Heart right ventricle (tissue), 16 donors: ENCODE data around the gene PLAGL2. TPM values are rescaled to one million over a fixed set of nuclear protein-coding genes. Genes with fewer than 3 reads are reported as not detected.
A peak's percentile ranks its signal among the peaks of the same experiment; 100 is the strongest.

ENCODE experiments used
- ATAC-seq, 8 donors: fragments of 200-7000 bp; cut with Tn5 transposase; one replicate each; pipeline ENCODE4 v1.9.1; 2020; ENCODE audit warnings: mild to moderate bottlenecking in 8 of 8, moderate library complexity in 8 of 8, moderate number of reproducible peaks in 1 of 8
- DNase-seq, 2 donors: peaks; one replicate each; pipeline ENCODE4 v3.0.0-alpha.2; 2020
- H3K27ac ChIP-seq, 10 donors: fragments of 200-600 bp; sonication (generic) in 2 of 10; one replicate each; pipeline versions ENCODE4 v1.5.0 to v1.8.0; 2020 to 2022; ENCODE audit warnings: mild to moderate bottlenecking in 3 of 10
- H3K27me3 ChIP-seq, 7 donors: fragments of 200-600 bp; one replicate each; pipeline ENCODE4 v1.8.0; 2021 to 2022; ENCODE audit warnings: mild to moderate bottlenecking in 2 of 7
- H3K36me3 ChIP-seq, 9 donors: fragments of 200-600 bp; sonication (generic) in 1 of 9; one replicate each; pipeline versions ENCODE4 v1.5.0 to v1.8.0; 2020 to 2022; ENCODE audit warnings: mild to moderate bottlenecking in 2 of 9
- H3K4me1 ChIP-seq, 9 donors: fragments of 200-600 bp; sonication (generic) in 1 of 9; one replicate each; pipeline versions ENCODE4 v1.5.0 to v1.8.0; 2020 to 2022; ENCODE audit warnings: mild to moderate bottlenecking in 4 of 9
- H3K4me3 ChIP-seq, 10 donors: fragments of 200-600 bp; sonication (generic) in 2 of 10; one replicate each; pipeline versions ENCODE4 v1.5.0 to v1.8.0; 2020 to 2022; ENCODE audit warnings: mild to moderate bottlenecking in 7 of 10, moderate library complexity in 2 of 10
- H3K9me3 ChIP-seq, 11 donors: fragments of 200-600 bp in 10 of 11; sonication (generic) in 2 of 11; one replicate each; pipeline versions ENCODE4 v1.5.0 to v1.8.0; 2013 to 2022; ENCODE audit warnings: mild to moderate bottlenecking in 2 of 11, control low read depth in 1 of 11, moderate library complexity in 1 of 11
- WGBS, 2 donors: extraction: QIAGEN DNeasy Blood & Tissue Kit; methylation state at CpG; one replicate each; pipeline ENCODE4 v1.1.7; 2013; ENCODE audit warnings: inconsistent platforms in 1 of 2; 5-methylcytosine and 5-hydroxymethylcytosine counted together
- intact Hi-C, 10 donors: fragments of 100-400 bp; cut with DNase I; formaldehyde crosslinking; loops; one replicate each; pipeline versions ENCODE4 v1.11.1 to v1.14.2; 2022
- polyA plus RNA-seq, 2 donors: library from polyadenylated mRNA; stranded (reverse); fragments of 200-250 nt; gene quantifications; one replicate each; pipeline ENCODE4 v1.2.3, GENCODE V29; 2013
- total RNA-seq, 10 donors: library from RNA; stranded (reverse); fragmentation: NEBNext Ultra II Directional in 3 of 10; extraction: Animal tissue kit (Norgen Biotek cat#: 25700) in 3 of 10; gene quantifications; one replicate each; pipeline versions ENCODE4 v1.2.1 to v1.2.4, GENCODE V29; 2021 to 2023
- TF ChIP-seq, protein P1 (sequence below), 9 donors: fragments of 200-600 bp; sonication (generic) in 2 of 9; IDR thresholded peaks; one replicate each; pipeline versions ENCODE4 v1.5.0 to v1.8.0; 2021 to 2022; ENCODE audit warnings: antibody characterized with exemption in 9 of 9, mild to moderate bottlenecking in 5 of 9, moderate library complexity in 1 of 9
- donor health status: Arrhythmogenic right ventricular cardiomyopathy.
- donor health status: ischemic (EF 13 %, LVEDD 7.1; RV severe dilation, severe dysfunction).
- donor health status: healthy with polysubstance abuse.
- donor health status: DM: no; HTN: yes; CAD: no.
- donor health status: DM: no; HTN: no; CAD: no.
- donor health status: ischemic (EF 25% LVEDD 6.9; RV normal size, moderate dysfunction).
- donor health status: ischemic (EF 25% LVEDD 5.7; RV mildly dilated, moderate dysfunction).
- donor health status: healthy.
- donor health status: DM: yes; HTN: yes; CAD: no.
- donor health status: Ischemic cardiomyopathy.
- donor health status: ischemic (EF 35%, LVEDD 5.7; RV mildly dilated, moderate dysfunction).
- donor health status: nonischemic (EF 11% LVEDD 7.7; RV severe dilation, severe dysfunction).
- donor health status: DM: yes; HTN: yes; CAD: no.
- donor health status: PGD.
- donor health status: ischemic (EF 29% LVEDD 5.4; RV normal size, mild dysfunction).
- donor health status: nonischemic (EF 23%, LVEDD 6.1; RV moderate dilation, normal function).

Gene PLAGL2
- total and polyA plus RNA-seq, 12 donors = 1.7 to 12.3 (median 7.5) TPM

DNA sequence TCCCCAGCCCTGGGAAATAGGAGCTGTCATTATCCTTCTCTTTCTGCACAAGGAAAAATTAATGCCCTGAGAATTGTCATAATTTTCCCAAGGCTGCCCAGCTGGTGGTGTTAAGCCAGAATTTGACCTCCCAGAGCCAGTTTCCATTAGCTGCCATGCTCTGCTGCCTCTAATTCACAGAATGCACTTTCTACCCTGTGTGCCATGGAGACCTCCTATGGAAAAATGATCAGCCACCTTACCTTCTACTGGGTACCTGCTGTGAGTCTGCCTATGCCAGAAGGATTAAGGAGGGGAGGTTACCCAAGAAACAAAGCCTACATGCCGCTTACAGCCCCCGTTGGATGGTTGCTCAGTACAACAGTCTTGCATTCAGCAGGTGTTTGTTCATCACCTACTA lies 29.3 kb upstream of the PLAGL2 start:
- 96 to 99% methylated on average over 2 of the region's 2 CpGs for WGBS, 2 donors
- DNase-seq (no peak), ATAC-seq (no peak)
- H3K4me1 ChIP-seq = peaks cover 0 to 25% (median 0%) of the 10 kb centered on the region in 9 donors
- H3K36me3 ChIP-seq = peaks cover 0 to 59% (median 25%) of the 10 kb centered on the region in 9 donors
- H3K27me3 ChIP-seq = no peaks in the 10 kb centered on the region
- no peaks in the 10 kb centered on the region for H3K9me3 ChIP-seq
- no peak overlapping the region for H3K4me3 ChIP-seq
- no peak overlapping the region for H3K27ac ChIP-seq
- TF ChIP-seq, protein P1, sequence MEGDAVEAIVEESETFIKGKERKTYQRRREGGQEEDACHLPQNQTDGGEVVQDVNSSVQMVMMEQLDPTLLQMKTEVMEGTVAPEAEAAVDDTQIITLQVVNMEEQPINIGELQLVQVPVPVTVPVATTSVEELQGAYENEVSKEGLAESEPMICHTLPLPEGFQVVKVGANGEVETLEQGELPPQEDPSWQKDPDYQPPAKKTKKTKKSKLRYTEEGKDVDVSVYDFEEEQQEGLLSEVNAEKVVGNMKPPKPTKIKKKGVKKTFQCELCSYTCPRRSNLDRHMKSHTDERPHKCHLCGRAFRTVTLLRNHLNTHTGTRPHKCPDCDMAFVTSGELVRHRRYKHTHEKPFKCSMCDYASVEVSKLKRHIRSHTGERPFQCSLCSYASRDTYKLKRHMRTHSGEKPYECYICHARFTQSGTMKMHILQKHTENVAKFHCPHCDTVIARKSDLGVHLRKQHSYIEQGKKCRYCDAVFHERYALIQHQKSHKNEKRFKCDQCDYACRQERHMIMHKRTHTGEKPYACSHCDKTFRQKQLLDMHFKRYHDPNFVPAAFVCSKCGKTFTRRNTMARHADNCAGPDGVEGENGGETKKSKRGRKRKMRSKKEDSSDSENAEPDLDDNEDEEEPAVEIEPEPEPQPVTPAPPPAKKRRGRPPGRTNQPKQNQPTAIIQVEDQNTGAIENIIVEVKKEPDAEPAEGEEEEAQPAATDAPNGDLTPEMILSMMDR (IDR thresholded peaks at IDR 0.05) = no peak
- intact Hi-C loops = no loop called here

DNA sequence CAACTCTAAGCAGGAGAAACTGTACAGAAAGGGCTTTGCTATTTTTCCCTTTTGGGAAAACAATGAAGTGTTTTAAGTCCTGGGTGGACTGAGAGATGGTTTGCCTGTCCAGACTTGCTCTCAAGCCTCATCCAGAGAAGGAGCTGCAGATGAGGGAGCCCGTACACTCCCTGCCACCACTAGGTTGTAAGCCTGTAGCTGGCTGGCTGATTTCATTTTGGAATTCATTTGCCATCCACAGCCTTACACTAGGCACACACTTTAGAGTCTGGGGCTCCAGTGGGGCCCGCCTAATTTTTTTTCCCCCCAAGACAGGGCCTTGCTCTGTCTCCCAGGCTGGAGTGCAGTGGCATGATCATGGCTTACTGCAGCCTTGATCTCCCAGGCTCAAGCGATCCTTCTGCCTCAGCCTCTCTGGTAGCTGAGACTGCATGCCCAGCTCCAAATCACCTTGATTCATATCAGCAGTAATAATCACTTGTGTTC lies 28.5 kb upstream of the PLAGL2 start:
- intact Hi-C loops = no loop called here
- no peak for DNase-seq
- Histone ChIP-seq H3K9me3 (no peaks in the 10 kb centered on the region), H3K4me3 (no peak overlapping the region), H3K36me3 (peaks cover 0 to 67% (median 28%) of the 10 kb centered on the region in 9 donors), H3K27me3 (no peaks in the 10 kb centered on the region), H3K27ac (no peak overlapping the region), H3K4me1 (peaks cover 0 to 29% (median 0%) of the 10 kb centered on the region in 9 donors)
- 93 to 96% methylated on average over 3 of the region's 3 CpGs for WGBS, 2 donors
- TF ChIP-seq, protein P1 (IDR thresholded peaks at IDR 0.05) = no peak
- ATAC-seq = no peak

DNA sequence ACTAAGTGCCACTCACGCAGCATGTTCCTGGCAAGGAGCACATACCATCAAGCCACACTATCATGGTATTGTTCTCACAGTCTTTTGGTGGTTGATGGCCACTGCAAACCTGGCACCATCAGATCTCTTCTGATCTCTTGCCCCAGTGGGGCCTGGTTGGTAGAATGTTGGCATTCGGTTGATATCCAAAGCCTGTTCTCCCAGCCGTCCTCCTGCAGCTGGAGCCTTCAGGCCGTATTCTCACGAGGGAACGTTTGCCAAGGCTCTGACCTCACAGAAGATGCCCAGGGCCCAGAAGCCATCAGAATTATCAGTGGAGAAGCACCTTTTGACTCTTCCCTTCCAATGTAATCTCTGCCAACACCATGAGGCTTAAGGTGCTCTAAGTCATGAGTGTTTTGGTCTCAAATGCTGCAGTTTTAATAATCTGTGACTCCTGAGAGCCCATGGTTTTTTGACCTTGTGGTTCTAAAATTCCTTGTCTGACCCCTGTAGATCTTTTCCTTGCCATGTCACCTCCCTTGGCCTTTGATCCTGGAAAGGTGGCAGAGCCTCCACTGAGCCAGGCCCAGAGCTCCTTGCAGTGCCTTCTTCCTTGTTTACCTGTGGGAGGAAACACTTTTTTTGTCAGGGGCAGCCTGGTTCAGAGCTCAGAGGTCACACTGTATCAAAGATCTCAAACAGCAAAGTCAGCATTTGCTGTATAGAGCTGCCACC lies 27.9 kb upstream of the PLAGL2 start:
- Histone ChIP-seq H3K27me3 (no peaks in the 10 kb centered on the region), H3K4me3 (no peak overlapping the region), H3K9me3 (no peaks in the 10 kb centered on the region), H3K36me3 (peaks cover 3 to 73% (median 34%) of the 10 kb centered on the region in 9 donors), H3K27ac (no peak overlapping the region), H3K4me1 (peaks cover 0 to 29% (median 0%) of the 10 kb centered on the region in 9 donors)
- TF ChIP-seq, protein P1 (IDR thresholded peaks at IDR 0.05) = no peak
- intact Hi-C loops = no loop called here
- no peak for DNase-seq
- ATAC-seq = no peak
- 87 to 89% methylated on average over 6 of the region's 6 CpGs for WGBS, 2 donors

DNA sequence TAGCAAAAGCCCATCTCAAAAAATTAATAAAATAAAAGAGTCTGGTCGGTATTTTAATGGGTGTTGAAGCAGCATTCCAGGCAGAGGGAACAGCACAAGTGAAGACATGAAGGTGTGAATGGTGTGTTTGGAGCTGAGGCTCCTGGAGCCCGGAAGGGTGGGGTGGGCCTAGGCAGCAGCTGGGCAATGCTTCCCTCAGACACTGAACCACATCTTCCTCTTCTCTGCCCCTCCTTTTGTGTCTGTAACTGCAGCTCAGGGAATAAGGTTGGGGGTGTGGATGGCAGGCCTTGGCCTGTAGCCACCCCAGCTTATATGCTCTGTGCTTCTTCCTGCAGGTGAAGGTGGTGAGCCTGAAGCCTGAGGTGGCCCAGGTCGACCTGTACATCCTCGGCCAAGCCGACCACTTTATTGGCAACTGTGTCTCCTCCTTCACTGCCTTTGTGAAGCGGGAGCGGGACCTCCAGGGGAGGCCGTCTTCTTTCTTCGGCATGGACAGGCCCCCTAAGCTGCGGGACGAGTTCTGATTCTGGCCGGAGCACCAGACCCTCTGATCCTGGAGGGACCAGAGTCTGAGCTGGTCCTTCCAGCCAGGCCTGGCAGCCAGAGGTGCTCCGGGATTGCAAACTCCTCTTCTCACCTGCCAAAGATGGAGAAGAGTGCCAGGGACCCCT lies 26.7 kb upstream of the PLAGL2 start:
- intact Hi-C loops = no loop called here
- Histone ChIP-seq H3K9me3 (no peaks in the 10 kb centered on the region), H3K36me3 (peaks cover 3 to 82% (median 36%) of the 10 kb centered on the region in 9 donors), H3K4me3 (no peak overlapping the region), H3K27me3 (no peaks in the 10 kb centered on the region), H3K4me1 (peaks cover 0 to 29% (median 0%) of the 10 kb centered on the region in 9 donors), H3K27ac (no peak overlapping the region)
- TF ChIP-seq, protein P1 (IDR thresholded peaks at IDR 0.05) = no peak
- ATAC-seq = peak in 1 of 8 donors; percentile 33
- DNase-seq = no peak
- 96% methylated on average over 13 of the region's 13 CpGs for WGBS, 2 donors
